SK-N-SH (cell line): Measurements from ENCODE around the gene HTT. TPM values are rescaled to one million over a fixed set of nuclear protein-coding genes. Genes with fewer than 3 reads are reported as not detected.

Source experiments
- CTCF ChIA-PET: fragments of 300-600, 350-600 bp; formaldehyde crosslinking; extraction: SDS; loops from one replicate; lab custom pipeline; 2021; lab: Yijun Ruan, JAX
- POLR2A ChIA-PET: fragments of 350-600 bp; sonication (Branson Sonifier 250); formaldehyde crosslinking; extraction: SDS; loops from one replicate; lab custom pipeline; 2020; ENCODE audit warnings: antibody characterized with exemption, inconsistent platforms; lab: Yijun Ruan, JAX
- DNase-seq: peaks from one replicate; pipeline ENCODE4 v3.0.0; 2012
- H2AFZ ChIP-seq: fragments of 200-600 bp; sonication (generic); 2 replicates; pipeline ENCODE4 v1.8.1; 2016; ENCODE audit warnings: antibody characterized with exemption, mild to moderate bottlenecking, low read depth
- H3F3A ChIP-seq: fragments of 200-600 bp; sonication (generic); replicated peaks from 2 replicates; pipeline ENCODE3; 2016; ENCODE audit warnings: antibody characterized with exemption, mild to moderate bottlenecking; ENCODE audit not compliant: insufficient read depth
- H3K27ac ChIP-seq, 2 experiments: fragments of 200-500 bp in 1 of 2; fragments of 200-600 bp in 1 of 2; sonication (Bioruptor generic) in 1 of 2; sonication (generic), shearing (Covaris generic) in 1 of 2; 2 replicates each; pipeline versions ENCODE4 v1.5.1 to v1.6.1; 2014 to 2016; ENCODE audit warnings: low read depth in 2 of 2, inconsistent platforms in 1 of 2, low read length in 1 of 2, mild to moderate bottlenecking in 1 of 2, mixed read lengths in 1 of 2
- H3K27me3 ChIP-seq: fragments of 200-600 bp; sonication (generic), shearing (Covaris generic); 2 replicates; pipeline ENCODE4 v1.6.1; 2016; ENCODE audit warnings: mixed run types; ENCODE audit not compliant: insufficient read depth
- H3K36me3 ChIP-seq, 2 experiments: fragments of 200-500 bp in 1 of 2; fragments of 200-600 bp in 1 of 2; sonication (Bioruptor generic) in 1 of 2; sonication (generic) in 1 of 2; replicated peaks in 1 of 2; 2 replicates each; pipeline versions ENCODE3 to v1.5.1; 2014 to 2016; ENCODE audit warnings: low read length in 1 of 2, mild to moderate bottlenecking in 1 of 2; ENCODE audit not compliant: insufficient read depth in 2 of 2, control insufficient read depth in 1 of 2
- H3K4me1 ChIP-seq, 2 experiments: fragments of 200-500 bp in 1 of 2; fragments of 200-600 bp in 1 of 2; sonication (Bioruptor generic) in 1 of 2; sonication (generic), shearing (Covaris generic) in 1 of 2; 2 replicates each; pipeline versions ENCODE4 v1.5.1 to v1.6.1; 2014 to 2016; ENCODE audit warnings: low read depth in 1 of 2, low read length in 1 of 2, mixed run types in 1 of 2; ENCODE audit not compliant: insufficient read depth in 2 of 2, control insufficient read depth in 1 of 2
- H3K4me2 ChIP-seq: fragments of 200-600 bp; sonication (generic), shearing (Covaris generic); 2 replicates; pipeline ENCODE4 v1.6.1; 2017; ENCODE audit warnings: mixed run types
- H3K4me3 ChIP-seq, 2 experiments: fragments of 200-500 bp in 1 of 2; fragments of 200-600 bp in 1 of 2; sonication (Bioruptor generic) in 1 of 2; sonication (generic), shearing (Covaris generic) in 1 of 2; 2 replicates each; pipeline versions ENCODE4 v1.5.1 to v1.8.1; 2014 to 2016; ENCODE audit warnings: low read depth in 2 of 2, inconsistent platforms in 1 of 2, low read length in 1 of 2, mild to moderate bottlenecking in 1 of 2, mixed read lengths in 1 of 2, moderate library complexity in 1 of 2
- H3K79me2 ChIP-seq: fragments of 200-600 bp; sonication (generic); 2 replicates; pipeline ENCODE4 v1.8.1; 2017; ENCODE audit warnings: mild to moderate bottlenecking; ENCODE audit not compliant: insufficient read depth
- H3K9ac ChIP-seq: fragments of 200-600 bp; sonication (generic); 2 replicates; pipeline ENCODE4 v1.6.1; 2017; ENCODE audit warnings: mixed run types
- H3K9me2 ChIP-seq: fragments of 200-600 bp; sonication (generic); 2 replicates; pipeline ENCODE4 v1.6.1; 2017; ENCODE audit warnings: mixed run types
- H3K9me3 ChIP-seq: fragments of 200-600 bp; sonication (generic); 2 replicates; pipeline ENCODE4 v1.6.1; 2017; ENCODE audit warnings: mixed run types, mild to moderate bottlenecking, moderate library complexity
- H4K20me1 ChIP-seq: fragments of 200-600 bp; sonication (generic); 2 replicates; pipeline ENCODE4 v1.6.1; 2017; ENCODE audit warnings: mild to moderate bottlenecking, mixed run types; ENCODE audit not compliant: insufficient read depth
- CHD2 ChIP-seq: fragments of 150-350 bp; IDR thresholded peaks from 2 replicates; pipeline ENCODE4 v1.6.1; 2018; ENCODE audit warnings: low read length; ENCODE audit not compliant: partially characterized antibody
- EP300 ChIP-seq, 2 experiments: IDR thresholded peaks; 2 replicates each; pipeline versions ENCODE4 v1.4.0 to v1.6.1; 2012; ENCODE audit warnings: borderline replicate concordance in 1 of 2, low read depth in 1 of 2, low read length in 1 of 2
- EZH2phosphoT487 ChIP-seq: fragments of 200-600 bp; sonication (generic); IDR thresholded peaks from 2 replicates; pipeline ENCODE4 v1.6.1; 2017; ENCODE audit warnings: low read depth, mixed run types, mild to moderate bottlenecking, antibody characterized with exemption, moderate library complexity, borderline replicate concordance
- FOSL2 ChIP-seq: IDR thresholded peaks from 2 replicates; pipeline ENCODE4 v1.4.0; 2012; ENCODE audit warnings: low read depth, mild to moderate bottlenecking, moderate library complexity, borderline replicate concordance
- FOXJ3 ChIP-seq: sonication (generic); formaldehyde crosslinking; IDR thresholded peaks from 2 replicates; pipeline ENCODE4 v1.5.1; 2020; ENCODE audit warnings: mild to moderate bottlenecking, missing genetic modification reagents
- FOXM1 ChIP-seq: IDR thresholded peaks from 2 replicates; pipeline ENCODE4 v1.4.0; 2012; ENCODE audit warnings: low read depth, mild to moderate bottlenecking
- GABPA ChIP-seq: IDR thresholded peaks from 2 replicates; pipeline ENCODE4 v1.4.0; 2012; ENCODE audit warnings: low read depth, mild to moderate bottlenecking
- MAX ChIP-seq: IDR thresholded peaks from 2 replicates; pipeline ENCODE4 v1.4.0; 2012; ENCODE audit warnings: low read depth
- MEF2A ChIP-seq: IDR thresholded peaks from 2 replicates; pipeline ENCODE4 v1.4.0; 2012; ENCODE audit warnings: low read depth, borderline replicate concordance
- NFIC ChIP-seq: IDR thresholded peaks from 2 replicates; pipeline ENCODE4 v1.4.0; 2012; ENCODE audit warnings: borderline replicate concordance
- POLR2AphosphoS5 ChIP-seq: IDR thresholded peaks from 2 replicates; pipeline ENCODE4 v1.6.1; 2012; ENCODE audit warnings: low read depth, low read length
- RAD21 ChIP-seq: IDR thresholded peaks from 2 replicates; pipeline ENCODE4 v1.6.1; 2012; ENCODE audit warnings: mild to moderate bottlenecking, low read length
- RCOR1 ChIP-seq: fragments of 150-350 bp; IDR thresholded peaks from 2 replicates; pipeline ENCODE4 v1.6.1; 2017; ENCODE audit warnings: antibody characterized with exemption, low read length
- RXRA ChIP-seq: IDR thresholded peaks from 2 replicates; pipeline ENCODE4 v1.4.0; 2012; ENCODE audit warnings: low read depth, mild to moderate bottlenecking, borderline replicate concordance
- SIN3A ChIP-seq: IDR thresholded peaks from 2 replicates; pipeline ENCODE4 v1.6.1; 2012; ENCODE audit warnings: low read depth, mild to moderate bottlenecking, low read length, moderate library complexity, borderline replicate concordance
- SMC3 ChIP-seq: IDR thresholded peaks from 2 replicates; pipeline ENCODE4 v1.6.1; 2012; ENCODE audit warnings: low read depth, low read length, improper control_type of control experiment
- TEAD4 ChIP-seq: IDR thresholded peaks from 2 replicates; pipeline ENCODE4 v1.4.0; 2012; ENCODE audit warnings: mild to moderate bottlenecking, borderline replicate concordance; ENCODE audit not compliant: insufficient read depth
- YY1 ChIP-seq: IDR thresholded peaks from 2 replicates; pipeline ENCODE4 v1.4.0; 2012; ENCODE audit warnings: low read depth, mild to moderate bottlenecking
- WGBS: methylation state at CpG from one replicate; pipeline ENCODE4 v1.1.6; 2017; ENCODE audit warnings: low lambda C conversion rate; 5-methylcytosine and 5-hydroxymethylcytosine counted together
- polyA plus RNA-seq, 3 experiments: library from polyadenylated mRNA; depleted of rRNA; stranded (reverse); fragments of >200 nt; gene quantifications; 2 replicates each; pipeline ENCODE4 v1.2.3, GENCODE V29; 2012
- TF ChIP-seq, protein P1 (sequence below): IDR thresholded peaks from 2 replicates; pipeline ENCODE4 v1.4.0; 2012; ENCODE audit warnings: low read depth, borderline replicate concordance
- TF ChIP-seq, protein P2 (sequence below): IDR thresholded peaks from 2 replicates; pipeline ENCODE4; 2012
- TF ChIP-seq, protein P3 (sequence below): fragments of 150-350 bp; IDR thresholded peaks from 2 replicates; pipeline ENCODE4 v1.6.1; 2016; ENCODE audit warnings: mild to moderate bottlenecking, low read depth, low read length

The HTT gene
- polyA plus RNA-seq, 1 of the 3 experiments (the other 2 are of a cell fraction), result 11.3 TPM

DNA sequence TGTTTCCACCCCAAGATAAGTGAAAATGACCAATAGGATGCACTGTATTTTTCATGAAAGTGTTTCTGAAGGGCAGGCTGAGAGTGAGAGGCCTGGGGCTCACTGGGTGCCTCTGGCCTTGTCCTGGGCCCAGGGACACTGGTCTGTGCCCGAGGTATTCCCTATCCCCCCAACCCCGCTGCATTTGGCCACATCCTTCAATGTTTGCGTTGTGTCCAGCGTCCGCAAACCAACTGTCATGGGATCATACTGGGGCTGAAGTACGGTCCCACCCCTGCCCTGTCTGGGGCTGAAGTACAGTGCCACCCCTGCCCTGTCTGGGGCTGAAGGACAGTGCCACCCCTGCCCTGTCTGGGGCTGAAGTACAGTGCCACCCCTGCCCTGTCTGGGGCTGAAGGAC lies 152.5 kb downstream of the HTT start:
- TF ChIP-seq FOXM1 (no peak), FOSL2 (no peak), SMC3 (no peak), MEF2A (no peak), RXRA (no peak), EP300 (IDR thresholded peaks at IDR 0.05; ENCODE audit: borderline replicate concordance in 1 of 2, low read depth in 1 of 2, low read length in 1 of 2) (no peak), GABPA (no peak), RAD21 (no peak), FOXJ3 (CRISPR knock-in tag) (no peak), SIN3A (no peak), YY1 (no peak)
- TF ChIP-seq, protein P1, sequence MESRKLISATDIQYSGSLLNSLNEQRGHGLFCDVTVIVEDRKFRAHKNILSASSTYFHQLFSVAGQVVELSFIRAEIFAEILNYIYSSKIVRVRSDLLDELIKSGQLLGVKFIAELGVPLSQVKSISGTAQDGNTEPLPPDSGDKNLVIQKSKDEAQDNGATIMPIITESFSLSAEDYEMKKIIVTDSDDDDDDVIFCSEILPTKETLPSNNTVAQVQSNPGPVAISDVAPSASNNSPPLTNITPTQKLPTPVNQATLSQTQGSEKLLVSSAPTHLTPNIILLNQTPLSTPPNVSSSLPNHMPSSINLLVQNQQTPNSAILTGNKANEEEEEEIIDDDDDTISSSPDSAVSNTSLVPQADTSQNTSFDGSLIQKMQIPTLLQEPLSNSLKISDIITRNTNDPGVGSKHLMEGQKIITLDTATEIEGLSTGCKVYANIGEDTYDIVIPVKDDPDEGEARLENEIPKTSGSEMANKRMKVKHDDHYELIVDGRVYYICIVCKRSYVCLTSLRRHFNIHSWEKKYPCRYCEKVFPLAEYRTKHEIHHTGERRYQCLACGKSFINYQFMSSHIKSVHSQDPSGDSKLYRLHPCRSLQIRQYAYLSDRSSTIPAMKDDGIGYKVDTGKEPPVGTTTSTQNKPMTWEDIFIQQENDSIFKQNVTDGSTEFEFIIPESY, result no peak
- no peaks in the 10 kb centered on the region for H3K9me3 ChIP-seq
- H3K4me2 ChIP-seq, result no peak overlapping the region
- H4K20me1 ChIP-seq, result no peaks in the 10 kb centered on the region
- H3K79me2 ChIP-seq, result no peaks in the 10 kb centered on the region
- no CpG with 5 or more reads among the region's 6 CpGs for WGBS
- DNase-seq, result no peak
- no peak overlapping the region for H3K4me3 ChIP-seq
- no peak overlapping the region for H3K27ac ChIP-seq
- H3F3A ChIP-seq, result no peaks in the 10 kb centered on the region
- H3K9me2 ChIP-seq, result no peaks in the 10 kb centered on the region
- H3K27me3 ChIP-seq, result no peaks in the 10 kb centered on the region
- ChIA-PET POLR2A (no interaction called here), CTCF (no interaction called here)
- no peak overlapping the region for H2AFZ ChIP-seq
- H3K9ac ChIP-seq, result no peak overlapping the region
- peaks cover 25 to 65% of the 10 kb centered on the region in 2 experiments for H3K36me3 ChIP-seq
- peaks cover 0 to 6% of the 10 kb centered on the region in 2 experiments; a peak in 2 of 4 replicates for H3K4me1 ChIP-seq

DNA sequence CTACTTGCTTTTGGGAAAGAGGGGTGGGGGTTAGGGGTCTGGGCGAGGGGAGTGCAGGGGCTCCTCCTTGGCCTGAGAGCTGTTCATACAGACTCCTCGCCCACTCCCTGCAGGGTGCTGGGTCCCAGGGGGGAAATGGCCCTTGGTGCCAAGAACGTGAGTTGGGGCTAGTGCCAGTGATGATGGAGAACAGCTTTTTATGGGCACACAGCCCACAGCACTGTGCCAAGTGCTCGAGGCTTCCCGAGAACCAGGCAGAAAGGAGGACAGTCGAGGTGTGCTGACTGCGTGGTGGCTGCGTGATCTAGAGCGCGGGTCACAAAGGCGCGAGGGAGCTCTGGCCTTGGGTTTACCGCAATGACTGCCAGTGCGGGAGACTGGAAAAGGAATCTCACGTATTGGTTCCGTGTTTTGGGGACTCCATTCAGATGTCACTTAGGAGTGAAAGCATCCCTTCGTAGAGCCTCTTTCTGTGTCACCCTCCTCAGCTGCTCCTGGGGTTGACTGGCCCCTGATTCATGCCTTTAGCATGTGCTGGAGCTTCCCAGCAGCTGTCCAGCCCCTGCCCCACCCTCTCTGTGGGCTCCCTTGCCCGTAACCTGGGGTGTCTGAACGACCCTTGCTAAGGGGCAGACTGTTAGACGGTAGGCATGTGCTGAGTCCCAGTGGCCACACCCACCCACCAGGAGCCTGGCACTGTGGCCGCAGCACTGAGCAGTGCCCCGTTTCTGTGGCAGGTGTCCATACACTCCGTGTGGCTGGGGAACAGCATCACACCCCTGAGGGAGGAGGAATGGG lies 153.6 kb downstream of the HTT start:
- Histone ChIP-seq H3K9me2 (no peaks in the 10 kb centered on the region), H3K4me2 (no peak overlapping the region), H3K79me2 (no peaks in the 10 kb centered on the region), H4K20me1 (no peaks in the 10 kb centered on the region), H3K9me3 (no peaks in the 10 kb centered on the region), H2AFZ (no peak overlapping the region), H3K4me3 (no peak overlapping the region), H3K9ac (no peak overlapping the region), H3K27me3 (no peaks in the 10 kb centered on the region), H3K4me1 (peaks cover 0 to 6% of the 10 kb centered on the region in 2 experiments; a peak in 2 of 4 replicates), H3K27ac (no peak overlapping the region), H3K36me3 (peaks cover 20 to 65% of the 10 kb centered on the region in 2 experiments), H3F3A (no peaks in the 10 kb centered on the region)
- ChIA-PET CTCF (no interaction called here), POLR2A (no interaction called here)
- no peak for DNase-seq
- 97% methylated on average over 15 of the region's 23 CpGs for whole genome bisulfite sequencing
- TF ChIP-seq, protein P2, sequence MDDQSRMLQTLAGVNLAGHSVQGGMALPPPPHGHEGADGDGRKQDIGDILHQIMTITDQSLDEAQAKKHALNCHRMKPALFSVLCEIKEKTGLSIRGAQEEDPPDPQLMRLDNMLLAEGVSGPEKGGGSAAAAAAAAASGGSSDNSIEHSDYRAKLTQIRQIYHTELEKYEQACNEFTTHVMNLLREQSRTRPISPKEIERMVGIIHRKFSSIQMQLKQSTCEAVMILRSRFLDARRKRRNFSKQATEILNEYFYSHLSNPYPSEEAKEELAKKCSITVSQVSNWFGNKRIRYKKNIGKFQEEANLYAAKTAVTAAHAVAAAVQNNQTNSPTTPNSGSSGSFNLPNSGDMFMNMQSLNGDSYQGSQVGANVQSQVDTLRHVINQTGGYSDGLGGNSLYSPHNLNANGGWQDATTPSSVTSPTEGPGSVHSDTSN, result no peak
- no peak for TF ChIP-seq CHD2
- TF ChIP-seq EZH2phosphoT487, result no peak
- TF ChIP-seq POLR2AphosphoS5, result no peak
- TF ChIP-seq RAD21, result no peak
- no peak for TF ChIP-seq RCOR1
- TF ChIP-seq EP300 (IDR thresholded peaks at IDR 0.05; ENCODE audit: borderline replicate concordance in 1 of 2, low read depth in 1 of 2, low read length in 1 of 2), result no peak
- TF ChIP-seq, protein P1, result no peak
- TF ChIP-seq, protein P3, sequence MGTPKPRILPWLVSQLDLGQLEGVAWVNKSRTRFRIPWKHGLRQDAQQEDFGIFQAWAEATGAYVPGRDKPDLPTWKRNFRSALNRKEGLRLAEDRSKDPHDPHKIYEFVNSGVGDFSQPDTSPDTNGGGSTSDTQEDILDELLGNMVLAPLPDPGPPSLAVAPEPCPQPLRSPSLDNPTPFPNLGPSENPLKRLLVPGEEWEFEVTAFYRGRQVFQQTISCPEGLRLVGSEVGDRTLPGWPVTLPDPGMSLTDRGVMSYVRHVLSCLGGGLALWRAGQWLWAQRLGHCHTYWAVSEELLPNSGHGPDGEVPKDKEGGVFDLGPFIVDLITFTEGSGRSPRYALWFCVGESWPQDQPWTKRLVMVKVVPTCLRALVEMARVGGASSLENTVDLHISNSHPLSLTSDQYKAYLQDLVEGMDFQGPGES, result no peak
- TF ChIP-seq FOXJ3 (CRISPR knock-in tag), result no peak
- no peak for TF ChIP-seq MAX
- no peak for TF ChIP-seq TEAD4
- no peak for TF ChIP-seq NFIC
